ENCODE measurements around the gene KDM3A. TPM values are rescaled to one million over a fixed set of nuclear protein-coding genes. Genes with fewer than 3 reads are reported as not detected.

The KDM3A gene
- total RNA-seq, 4 donors from 2014 or later = 37.3 to 68.6 (median 52.0) TPM

DNA sequence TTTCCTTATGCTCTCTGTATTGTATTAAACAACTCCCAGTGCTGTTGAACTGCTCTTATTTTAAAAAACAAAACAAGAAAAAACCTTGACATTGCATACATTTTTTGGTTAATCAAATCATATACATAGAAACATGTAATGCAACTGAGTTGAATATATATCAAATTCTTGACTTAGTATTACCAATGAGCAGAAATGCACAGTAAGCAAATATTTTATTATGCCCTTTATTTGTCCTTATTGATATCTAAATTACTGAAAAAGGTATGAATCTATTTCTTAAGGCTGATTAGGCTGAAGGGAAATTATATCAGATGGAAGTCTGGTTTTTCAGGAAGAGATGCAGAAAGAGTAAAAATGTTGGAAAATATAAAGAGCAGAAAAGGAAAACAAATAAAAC, 6.9 kb upstream of the KDM3A start:
- Histone ChIP-seq H3K9me3 (peaks cover 0 to 16% (median 9%) of the 10 kb centered on the region in 4 donors), H3K27ac (replicated peaks in 1 of 4) (no peak overlapping the region), H3K4me1 (no peaks in the 10 kb centered on the region), H3K36me3 (no peaks in the 10 kb centered on the region), H3K27me3 (no peaks in the 10 kb centered on the region), H3K4me3 (no peak overlapping the region)
- DNase-seq (ENCODE audit: extremely low spot score) = no peak
- TF ChIP-seq POLR2AphosphoS5 (IDR thresholded peaks at IDR 0.05) (no peak), EP300 (IDR thresholded peaks at IDR 0.05) (no peak), POLR2A (IDR thresholded peaks at IDR 0.05; ENCODE audit: low read depth) (no peak)
- TF ChIP-seq, protein P1, sequence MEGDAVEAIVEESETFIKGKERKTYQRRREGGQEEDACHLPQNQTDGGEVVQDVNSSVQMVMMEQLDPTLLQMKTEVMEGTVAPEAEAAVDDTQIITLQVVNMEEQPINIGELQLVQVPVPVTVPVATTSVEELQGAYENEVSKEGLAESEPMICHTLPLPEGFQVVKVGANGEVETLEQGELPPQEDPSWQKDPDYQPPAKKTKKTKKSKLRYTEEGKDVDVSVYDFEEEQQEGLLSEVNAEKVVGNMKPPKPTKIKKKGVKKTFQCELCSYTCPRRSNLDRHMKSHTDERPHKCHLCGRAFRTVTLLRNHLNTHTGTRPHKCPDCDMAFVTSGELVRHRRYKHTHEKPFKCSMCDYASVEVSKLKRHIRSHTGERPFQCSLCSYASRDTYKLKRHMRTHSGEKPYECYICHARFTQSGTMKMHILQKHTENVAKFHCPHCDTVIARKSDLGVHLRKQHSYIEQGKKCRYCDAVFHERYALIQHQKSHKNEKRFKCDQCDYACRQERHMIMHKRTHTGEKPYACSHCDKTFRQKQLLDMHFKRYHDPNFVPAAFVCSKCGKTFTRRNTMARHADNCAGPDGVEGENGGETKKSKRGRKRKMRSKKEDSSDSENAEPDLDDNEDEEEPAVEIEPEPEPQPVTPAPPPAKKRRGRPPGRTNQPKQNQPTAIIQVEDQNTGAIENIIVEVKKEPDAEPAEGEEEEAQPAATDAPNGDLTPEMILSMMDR (IDR thresholded peaks at IDR 0.05) = no peak
- intact Hi-C loops (cut with DNase I) = no loop called here

GRCh38 chr2:86435531-86435930, 5.6 kb upstream of the KDM3A start:
- intact Hi-C loops (cut with DNase I) = no loop called here
- no peak for DNase-seq (ENCODE audit: extremely low spot score)

DNA sequence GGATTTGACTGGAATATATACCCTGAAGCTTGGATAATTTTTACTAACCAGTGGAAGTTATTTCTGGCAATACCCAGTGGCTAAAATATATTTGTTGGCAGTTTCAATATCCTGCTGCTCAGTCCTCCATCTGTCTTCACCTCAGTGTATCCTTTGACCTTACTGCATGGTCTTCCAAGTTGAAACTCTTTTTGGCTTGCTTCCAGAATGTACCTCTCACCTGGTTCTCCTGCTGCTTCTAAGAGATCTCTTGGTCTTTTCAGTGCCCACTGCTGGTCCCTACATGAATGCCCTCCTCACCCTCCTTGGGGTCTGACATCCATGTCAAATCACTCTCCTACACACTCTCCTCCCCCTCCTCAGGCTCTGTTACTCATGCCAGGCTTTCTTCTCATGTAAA, 4.8 kb upstream of the KDM3A start:
- DNase-seq (ENCODE audit: extremely low spot score) = no peak
- no peak overlapping the region for H3K4me3 ChIP-seq
- H3K9me3 ChIP-seq = peaks cover 0 to 32% (median 22%) of the 10 kb centered on the region in 4 donors
- no peaks in the 10 kb centered on the region for H3K4me1 ChIP-seq
- intact Hi-C loops (cut with DNase I) = no loop called here
- TF ChIP-seq, protein P1 (IDR thresholded peaks at IDR 0.05) = no peak
- TF ChIP-seq EP300 (IDR thresholded peaks at IDR 0.05) = no peak
- TF ChIP-seq POLR2A (IDR thresholded peaks at IDR 0.05; ENCODE audit: low read depth) = no peak
- no peak for TF ChIP-seq POLR2AphosphoS5 (IDR thresholded peaks at IDR 0.05)
- no peak overlapping the region for H3K27ac ChIP-seq (replicated peaks in 1 of 4)
- H3K36me3 ChIP-seq = no peaks in the 10 kb centered on the region
- H3K27me3 ChIP-seq = no peaks in the 10 kb centered on the region

More at GRCh38 chr2:86435531-86435930, 5.6 kb upstream of the KDM3A start:
- 95% methylated on average over 4 of the region's 4 CpGs for WGBS
- H3K36me3 ChIP-seq = no peaks in the 10 kb centered on the region
- no peak overlapping the region for H3K27ac ChIP-seq (replicated peaks in 1 of 4)
- no peaks in the 10 kb centered on the region for H3K4me1 ChIP-seq
- no peaks in the 10 kb centered on the region for H3K27me3 ChIP-seq
- no peak for TF ChIP-seq EP300 (IDR thresholded peaks at IDR 0.05)
- TF ChIP-seq, protein P1 (IDR thresholded peaks at IDR 0.05) = no peak
- TF ChIP-seq POLR2AphosphoS5 (IDR thresholded peaks at IDR 0.05) = no peak
- TF ChIP-seq POLR2A (IDR thresholded peaks at IDR 0.05; ENCODE audit: low read depth) = no peak
- no peak overlapping the region for H3K4me3 ChIP-seq
- H3K9me3 ChIP-seq = peaks cover 0 to 28% (median 21%) of the 10 kb centered on the region in 4 donors

- Histone ChIP-seq H3K27ac (replicated peaks in 1 of 4) (peak overlapping the region; percentile 95 to 99 (median 96)), H3K36me3 (no peaks in the 10 kb centered on the region), H3K4me3 (peak overlapping the region; percentile 79 to 90 (median 84)), H3K27me3 (no peaks in the 10 kb centered on the region), H3K4me1 (peaks cover 22 to 23% (median 23%) of the 10 kb centered on the region in 4 donors), H3K9me3 (peaks cover 0 to 32% (median 22%) of the 10 kb centered on the region in 4 donors)
- no peak for DNase-seq (ENCODE audit: extremely low spot score)
- 91% methylated on average over 3 of the region's 3 CpGs for WGBS
- intact Hi-C loops (cut with DNase I) = loop anchor here (5.0 to 10.0 kb wide), 3 partner anchors 55 to 243 kb away; partner anchors contain the start of genes IMMT, MRPL35 and RNF103
- TF ChIP-seq POLR2A (IDR thresholded peaks at IDR 0.05; ENCODE audit: low read depth) (no peak), EP300 (IDR thresholded peaks at IDR 0.05) (no peak), POLR2AphosphoS5 (IDR thresholded peaks at IDR 0.05) (no peak)
- TF ChIP-seq, protein P1 (IDR thresholded peaks at IDR 0.05) = no peak
Measured at GRCh38 chr2:86439879-86440630, 1.1 kb upstream of the KDM3A start.
